ENCODE measurements around the gene CBL.
"Not testable (repeated sequence)": the region's sequence is repeated elsewhere in the genome, so short reads cannot be mapped to it uniquely, and the experiment has no call there.

- TF ChIP-seq CTCF (IDR thresholded peaks at IDR 0.05); ZBTB33 (IDR thresholded peaks at IDR 0.05; ENCODE audit: borderline replicate concordance, low read depth); TAF1 (IDR thresholded peaks at IDR 0.05; ENCODE audit: borderline replicate concordance, low read depth, low read length); YY1 (IDR thresholded peaks at IDR 0.05; ENCODE audit: low read depth); NFIC (IDR thresholded peaks at IDR 0.05; ENCODE audit: borderline replicate concordance): not testable (repeated sequence)
These were observed 14.9 kb upstream of the CBL start for GRCh38 chr11:119191265-119191664.
